G401.6 (cell line): ENCODE data around the gene FAM3B.

Source experiments
- FAIRE-seq: peaks from 2 replicates; lab custom pipeline; 2012; peaks lifted over from hg19 to GRCh38; lab: Jason Lieb, UNC

The FAM3B gene

GRCh38 chr21:41398251-41398650 lies 81.7 kb downstream of the FAM3B start:
- FAIRE-seq = no peak

DNA sequence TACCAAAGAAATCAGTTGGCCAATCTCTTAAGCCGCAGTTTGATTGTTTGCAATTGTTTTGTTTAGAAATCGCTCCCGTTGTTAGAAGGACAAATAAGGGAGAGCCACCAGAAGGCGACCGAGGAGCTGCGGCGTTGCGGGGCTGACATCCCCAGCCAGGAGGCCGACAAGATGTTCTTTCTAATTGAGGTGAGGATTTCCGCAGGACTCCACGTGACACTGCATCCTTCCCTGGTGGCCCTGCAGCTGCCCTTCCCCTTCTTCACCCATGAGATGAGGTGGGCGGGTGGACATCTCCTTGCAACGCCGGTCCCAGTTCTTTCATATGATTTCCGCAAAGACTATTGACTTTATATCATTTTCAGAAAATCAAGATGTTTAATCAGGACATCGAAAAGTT lies 82.2 kb downstream of the FAM3B start:
- FAIRE-seq = no peak

GRCh38 chr21:41399246-41399800 lies 82.7 kb downstream of the FAM3B start:
- FAIRE-seq = no peak

DNA sequence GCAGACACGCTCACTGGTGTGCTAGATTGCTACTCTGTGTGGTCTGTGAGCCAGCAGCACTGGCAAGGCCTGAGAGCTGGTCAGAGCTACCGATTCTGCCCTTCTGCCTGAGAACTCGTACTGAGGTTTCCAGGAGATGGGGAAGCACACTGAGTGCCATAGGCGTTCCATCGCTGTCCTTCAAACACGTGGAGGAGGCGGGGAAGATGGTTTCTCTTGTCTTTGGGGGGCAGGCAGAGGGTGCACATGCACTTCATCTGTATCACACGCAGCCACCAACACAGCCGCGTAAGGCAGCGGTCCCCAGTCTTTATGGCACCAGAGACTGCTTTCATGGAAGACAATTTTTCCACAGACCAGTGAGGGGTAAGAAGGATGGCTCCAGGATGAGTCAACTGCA lies 85.6 kb downstream of the FAM3B start:
- no peak for FAIRE-seq

GRCh38 chr21:41402796-41403195 lies 86.2 kb downstream of the FAM3B start:
- FAIRE-seq = no peak

DNA sequence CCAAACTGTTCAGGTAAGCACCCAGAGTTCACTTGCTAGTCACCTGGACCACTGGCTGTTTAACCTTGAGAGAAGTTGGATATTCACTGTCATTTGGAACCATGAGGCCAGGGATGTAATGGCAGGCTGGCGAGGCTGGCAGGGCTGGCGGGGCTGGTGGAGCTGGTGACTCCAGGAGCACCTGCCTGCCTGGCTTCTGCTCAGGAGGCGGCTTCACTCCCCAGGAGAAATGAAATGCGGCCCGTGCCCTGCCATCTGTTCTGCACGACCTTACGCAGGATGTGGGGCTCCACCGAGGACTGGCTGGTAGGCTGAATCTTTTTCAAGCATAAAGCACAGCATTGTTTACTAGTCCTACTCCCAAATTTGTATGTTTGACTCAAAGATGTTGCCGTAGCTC lies 86.7 kb downstream of the FAM3B start:
- no peak for FAIRE-seq

DNA sequence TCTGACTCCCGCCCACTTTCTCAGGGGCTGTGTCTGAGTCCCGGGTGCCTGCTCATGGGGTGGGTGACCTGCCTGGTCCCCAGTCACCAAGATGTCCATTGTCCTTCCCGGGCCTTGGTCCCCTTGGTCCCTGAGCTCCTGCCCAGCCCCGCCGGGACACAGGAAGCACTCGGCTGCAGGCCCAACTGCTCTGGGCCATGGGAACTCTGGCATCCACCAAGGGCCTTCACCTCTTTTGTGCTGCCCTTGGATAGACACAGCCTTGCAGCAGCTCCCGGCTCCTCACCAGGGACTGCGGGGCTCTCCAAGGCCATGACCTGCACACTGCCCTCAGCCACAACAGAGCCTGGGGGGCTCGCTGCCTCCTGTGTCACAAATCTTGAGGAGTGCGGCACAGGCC lies 87.4 kb downstream of the FAM3B start:
- FAIRE-seq = no peak

- no peak for FAIRE-seq
These were observed 88.7 kb downstream of the FAM3B start for GRCh38 chr21:41405321-41405720.

DNA sequence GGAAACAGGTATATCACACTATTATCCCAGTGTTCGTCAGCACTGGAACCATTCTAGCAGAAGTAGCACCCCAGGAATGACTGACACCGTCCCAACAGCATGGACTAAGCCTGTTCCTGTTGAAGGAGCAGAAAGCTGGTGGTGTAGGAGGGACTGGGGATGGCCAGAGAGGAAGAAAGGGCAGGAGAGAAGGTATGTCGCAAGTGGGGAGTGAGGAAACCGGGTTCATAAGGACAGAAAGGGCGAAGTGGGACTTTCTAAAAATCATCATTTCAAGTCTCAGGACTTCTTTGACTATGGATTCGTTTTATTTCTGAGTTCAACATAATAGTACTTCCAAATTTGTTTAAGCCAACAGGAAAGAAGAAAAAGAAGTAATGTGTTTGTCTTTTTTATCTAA lies 89.7 kb downstream of the FAM3B start:
- no peak for FAIRE-seq
